ENCODE data around the gene GINS1. TPM values are rescaled to one million over a fixed set of nuclear protein-coding genes. Genes with fewer than 3 reads are reported as not detected.

GINS1 gene
- total and polyA plus RNA-seq, 2 of the 13 experiments (the other 11 are each of a cell fraction or from before 2014, with no cell fraction given): 14.6 to 59.9 TPM

DNA sequence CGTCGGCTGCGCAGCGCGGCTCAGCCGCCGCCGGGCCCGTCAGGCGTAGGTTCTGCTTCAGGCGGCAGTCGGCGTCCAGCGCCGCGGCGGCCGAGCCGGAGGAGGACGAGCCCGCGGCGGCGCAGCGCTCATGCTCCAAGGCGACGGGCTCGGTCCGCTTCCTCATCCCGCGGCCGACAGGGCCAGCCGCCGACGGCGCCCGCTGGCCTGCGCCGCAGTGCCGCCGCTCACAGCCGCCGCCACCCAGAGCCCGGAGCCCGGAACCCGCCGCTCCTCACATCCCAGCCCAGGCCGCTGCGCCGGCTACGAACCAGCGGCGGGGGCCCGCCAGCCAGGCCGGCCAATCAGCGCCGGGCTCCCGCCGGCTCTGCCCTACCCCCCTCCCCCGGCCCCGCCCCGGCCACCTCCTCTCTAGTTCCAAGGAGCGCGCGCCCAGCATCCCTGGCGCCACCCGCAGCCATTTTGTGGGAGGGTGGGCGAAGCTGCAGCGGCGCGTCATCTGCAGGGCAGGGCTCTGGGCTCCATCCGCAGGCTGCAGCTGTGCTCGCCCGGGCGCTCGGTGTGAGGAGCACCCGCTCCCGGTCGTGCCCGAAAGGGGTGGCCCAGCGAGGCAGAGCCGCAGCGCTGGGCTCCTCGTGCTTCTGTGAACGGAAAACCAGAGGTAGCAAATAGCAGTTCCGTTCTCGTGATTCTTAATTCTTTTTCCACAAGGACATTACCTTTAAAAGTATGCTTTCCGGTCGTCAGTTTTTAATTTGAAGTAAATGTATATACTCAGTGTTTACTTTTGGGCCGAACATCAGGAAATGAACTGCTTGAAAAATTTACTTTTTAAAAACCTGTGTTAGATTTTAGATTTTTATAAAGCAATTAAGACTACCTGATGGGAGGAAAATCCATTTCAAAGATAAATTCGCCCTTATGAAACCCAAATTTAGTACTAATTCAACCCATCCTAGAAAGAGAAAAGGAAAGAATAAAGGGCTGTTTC, 16.6 kb upstream of the GINS1 start, which contains the start of gene ABHD12 (continued):
- TF ChIP-seq, protein P1, sequence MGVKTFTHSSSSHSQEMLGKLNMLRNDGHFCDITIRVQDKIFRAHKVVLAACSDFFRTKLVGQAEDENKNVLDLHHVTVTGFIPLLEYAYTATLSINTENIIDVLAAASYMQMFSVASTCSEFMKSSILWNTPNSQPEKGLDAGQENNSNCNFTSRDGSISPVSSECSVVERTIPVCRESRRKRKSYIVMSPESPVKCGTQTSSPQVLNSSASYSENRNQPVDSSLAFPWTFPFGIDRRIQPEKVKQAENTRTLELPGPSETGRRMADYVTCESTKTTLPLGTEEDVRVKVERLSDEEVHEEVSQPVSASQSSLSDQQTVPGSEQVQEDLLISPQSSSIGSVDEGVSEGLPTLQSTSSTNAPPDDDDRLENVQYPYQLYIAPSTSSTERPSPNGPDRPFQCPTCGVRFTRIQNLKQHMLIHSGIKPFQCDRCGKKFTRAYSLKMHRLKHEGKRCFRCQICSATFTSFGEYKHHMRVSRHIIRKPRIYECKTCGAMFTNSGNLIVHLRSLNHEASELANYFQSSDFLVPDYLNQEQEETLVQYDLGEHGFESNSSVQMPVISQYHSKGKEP (CRISPR knock-in tag; IDR thresholded peaks at IDR 0.05): no peak; the same call in 1 of the 2 replicates
- TF ChIP-seq RARA (CRISPR knock-in tag; IDR thresholded peaks at IDR 0.05) (peak; percentile 65), PLRG1 (conservative IDR thresholded peaks at IDR 0.05) (no peak), ZNF20 (CRISPR knock-in tag; IDR thresholded peaks at IDR 0.05) (no peak), SSRP1 (CRISPR knock-in tag; IDR thresholded peaks at IDR 0.05) (no peak), MYNN (CRISPR knock-in tag; IDR thresholded peaks at IDR 0.05; ENCODE audit: low read depth) (no peak), KDM4B (CRISPR knock-in tag; IDR thresholded peaks at IDR 0.05) (peak; percentile 86; the same call in 1 of the 2 replicates), KDM6A (CRISPR knock-in tag; IDR thresholded peaks at IDR 0.05; ENCODE audit: low read depth) (0 out of 2 replicates have a peak, but pooled peaks have one; percentile 32), ZNF383 (CRISPR knock-in tag; IDR thresholded peaks at IDR 0.05; ENCODE audit: borderline replicate concordance) (no peak), ZNF274 (CRISPR knock-in tag; IDR thresholded peaks at IDR 0.05) (peak; percentile 81; the same call in 1 of the 2 replicates), MAX (IDR thresholded peaks at IDR 0.05) (peak; percentile 58), SIX1 (CRISPR knock-in tag; IDR thresholded peaks at IDR 0.05; ENCODE audit: borderline replicate concordance) (peak; percentile 51; the same call in 1 of the 2 replicates), KLF12 (CRISPR knock-in tag; IDR thresholded peaks at IDR 0.05; ENCODE audit: borderline replicate concordance) (no peak; the same call in 1 of the 2 replicates), ZNF674 (CRISPR knock-in tag; IDR thresholded peaks at IDR 0.05; ENCODE audit: low read depth) (peak; percentile 94; the same call in 1 of the 2 replicates), HOXA7 (CRISPR knock-in tag; IDR thresholded peaks at IDR 0.05) (no peak), DZIP1 (CRISPR knock-in tag; IDR thresholded peaks at IDR 0.05) (peak; percentile 48; the same call in 1 of the 2 replicates), ZNF292 (CRISPR knock-in tag; IDR thresholded peaks at IDR 0.05; ENCODE audit: borderline replicate concordance, low read depth) (peak; percentile 90), ZNF746 (CRISPR knock-in tag; IDR thresholded peaks at IDR 0.05) (peak; percentile 95)
- TF ChIP-seq, protein P2, sequence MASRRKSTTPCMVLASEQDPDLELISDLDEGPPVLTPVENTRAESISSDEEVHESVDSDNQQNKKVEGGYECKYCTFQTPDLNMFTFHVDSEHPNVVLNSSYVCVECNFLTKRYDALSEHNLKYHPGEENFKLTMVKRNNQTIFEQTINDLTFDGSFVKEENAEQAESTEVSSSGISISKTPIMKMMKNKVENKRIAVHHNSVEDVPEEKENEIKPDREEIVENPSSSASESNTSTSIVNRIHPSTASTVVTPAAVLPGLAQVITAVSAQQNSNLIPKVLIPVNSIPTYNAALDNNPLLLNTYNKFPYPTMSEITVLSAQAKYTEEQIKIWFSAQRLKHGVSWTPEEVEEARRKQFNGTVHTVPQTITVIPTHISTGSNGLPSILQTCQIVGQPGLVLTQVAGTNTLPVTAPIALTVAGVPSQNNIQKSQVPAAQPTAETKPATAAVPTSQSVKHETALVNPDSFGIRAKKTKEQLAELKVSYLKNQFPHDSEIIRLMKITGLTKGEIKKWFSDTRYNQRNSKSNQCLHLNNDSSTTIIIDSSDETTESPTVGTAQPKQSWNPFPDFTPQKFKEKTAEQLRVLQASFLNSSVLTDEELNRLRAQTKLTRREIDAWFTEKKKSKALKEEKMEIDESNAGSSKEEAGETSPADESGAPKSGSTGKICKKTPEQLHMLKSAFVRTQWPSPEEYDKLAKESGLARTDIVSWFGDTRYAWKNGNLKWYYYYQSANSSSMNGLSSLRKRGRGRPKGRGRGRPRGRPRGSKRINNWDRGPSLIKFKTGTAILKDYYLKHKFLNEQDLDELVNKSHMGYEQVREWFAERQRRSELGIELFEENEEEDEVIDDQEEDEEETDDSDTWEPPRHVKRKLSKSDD (CRISPR knock-in tag; IDR thresholded peaks at IDR 0.05; ENCODE audit: low read depth): peak; percentile 90
- TF ChIP-seq, protein P3, sequence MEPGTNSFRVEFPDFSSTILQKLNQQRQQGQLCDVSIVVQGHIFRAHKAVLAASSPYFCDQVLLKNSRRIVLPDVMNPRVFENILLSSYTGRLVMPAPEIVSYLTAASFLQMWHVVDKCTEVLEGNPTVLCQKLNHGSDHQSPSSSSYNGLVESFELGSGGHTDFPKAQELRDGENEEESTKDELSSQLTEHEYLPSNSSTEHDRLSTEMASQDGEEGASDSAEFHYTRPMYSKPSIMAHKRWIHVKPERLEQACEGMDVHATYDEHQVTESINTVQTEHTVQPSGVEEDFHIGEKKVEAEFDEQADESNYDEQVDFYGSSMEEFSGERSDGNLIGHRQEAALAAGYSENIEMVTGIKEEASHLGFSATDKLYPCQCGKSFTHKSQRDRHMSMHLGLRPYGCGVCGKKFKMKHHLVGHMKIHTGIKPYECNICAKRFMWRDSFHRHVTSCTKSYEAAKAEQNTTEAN (CRISPR knock-in tag; conservative IDR thresholded peaks at IDR 0.05): peak; percentile 72

All from HepG2 (cell line).